GM12878 (cell line): ENCODE data around the gene IFIT2. TPM values are rescaled to one million over a fixed set of nuclear protein-coding genes. Genes with fewer than 3 reads are reported as not detected.

Experiments used
- ATAC-seq: fragments of 200-7000 bp; cut with Tn5 transposase; 3 replicates; pipeline ENCODE4 v1.9.1; 2020; ENCODE audit warnings: mild to moderate bottlenecking, moderate library complexity
- BruUV-seq: library from RNA; stranded (reverse); fragments of 400-500 nt; replicated peaks from 2 replicates; lab custom pipeline; 2021; lab: Mats Ljungman, UMichigan
- CTCF ChIA-PET: fragments of 300-600 bp; sonication (Branson Sonifier 250); formaldehyde crosslinking; extraction: SDS; loops from one replicate; lab custom pipeline; 2021; ENCODE audit warnings: inconsistent platforms; lab: Yijun Ruan, JAX
- POLR2A ChIA-PET: fragments of 350-600 bp; formaldehyde crosslinking; extraction: SDS; loops from one replicate; lab custom pipeline; 2021; ENCODE audit warnings: inconsistent platforms; lab: Charles Lee
- RAD21 ChIA-PET: fragments of 300-600 bp; sonication (Branson Sonifier 250); formaldehyde crosslinking; loops from one replicate; lab custom pipeline; 2023; ENCODE audit warnings: antibody characterized with exemption; ENCODE audit not compliant: unreplicated experiment; lab: Charles Lee
- SMC1A ChIA-PET: fragments of 300-600 bp; sonication (Branson Sonifier 250); formaldehyde crosslinking; loops from one replicate; lab custom pipeline; 2023; ENCODE audit not compliant: unreplicated experiment, uncharacterized antibody; lab: Charles Lee
- DNase-seq: peaks from one replicate; pipeline ENCODE4 v3.0.0-alpha.2; 2011; ENCODE audit warnings: low read depth, low spot score
- FAIRE-seq: peaks from 3 replicates; lab custom pipeline; 2011; peaks lifted over from hg19 to GRCh38; lab: Jason Lieb, UNC
- H2AFZ ChIP-seq: 2 replicates; pipeline ENCODE4 v1.6.0; 2011; ENCODE audit warnings: low read depth, low read length, control low read depth; ENCODE audit not compliant: control insufficient read depth
- H3K27ac ChIP-seq: 2 replicates; pipeline ENCODE4 v1.5.1; 2011; ENCODE audit warnings: control low read depth; ENCODE audit not compliant: control insufficient read depth, insufficient read depth
- H3K27me3 ChIP-seq, 2 experiments: replicated peaks in 1 of 2; 2 replicates each; pipeline versions ENCODE4 v1.6.0 to v1.6.1; 2011; ENCODE audit warnings: low read length in 1 of 2; ENCODE audit not compliant: control insufficient read depth in 2 of 2, insufficient read depth in 2 of 2
- H3K36me3 ChIP-seq, 2 experiments: 2 replicates each; pipeline ENCODE4 v1.5.1; 2011; ENCODE audit warnings: low read length in 1 of 2; ENCODE audit not compliant: control insufficient read depth in 2 of 2, insufficient read depth in 2 of 2
- H3K4me1 ChIP-seq: 2 replicates; pipeline ENCODE4 v1.6.1; 2011; ENCODE audit warnings: mild to moderate bottlenecking, low read length, moderate library complexity, mixed read lengths; ENCODE audit not compliant: control insufficient read depth, insufficient read depth
- H3K4me2 ChIP-seq: 2 replicates; pipeline ENCODE4 v1.6.0; 2011; ENCODE audit warnings: control low read depth; ENCODE audit not compliant: control insufficient read depth, insufficient read depth
- H3K4me3 ChIP-seq: fragments of 200-600 bp; sonication (generic); 2 replicates; pipeline ENCODE4 v1.5.1; 2016
- H3K79me2 ChIP-seq: 2 replicates; pipeline ENCODE4 v1.6.0; 2011; ENCODE audit warnings: low read length; ENCODE audit not compliant: control insufficient read depth, insufficient read depth
- H3K9ac ChIP-seq: 2 replicates; pipeline ENCODE4 v1.8.0; 2011; ENCODE audit warnings: low read length, control low read depth, mixed read lengths; ENCODE audit not compliant: control insufficient read depth, insufficient read depth
- H3K9me3 ChIP-seq: replicated peaks from 3 replicates; pipeline ENCODE4 v1.5.1; 2011; ENCODE audit warnings: mild to moderate bottlenecking, low read length; ENCODE audit not compliant: control insufficient read depth, insufficient read depth
- H4K20me1 ChIP-seq: 2 replicates; pipeline ENCODE4 v1.6.0; 2011; ENCODE audit not compliant: control insufficient read depth, insufficient read depth
- BRCA1 ChIP-seq: IDR thresholded peaks from 2 replicates; pipeline ENCODE4 v1.6.1; 2011; ENCODE audit warnings: low read depth, low read length, improper control_type of control experiment
- CBX5 ChIP-seq: sonication (generic); IDR thresholded peaks from 2 replicates; pipeline ENCODE4 v1.6.1; 2016; ENCODE audit warnings: low read depth, moderate library complexity, mild to moderate bottlenecking, inconsistent platforms
- CEBPB ChIP-seq, 2 experiments: fragments of 150-350 bp in 1 of 2; IDR thresholded peaks; 2 replicates each; pipeline ENCODE4 v1.6.1; 2012 to 2014; ENCODE audit warnings: low read depth in 2 of 2, low read length in 2 of 2, borderline replicate concordance in 1 of 2, inconsistent platforms in 1 of 2
- EGR1 ChIP-seq, 2 experiments: IDR thresholded peaks; 1 replicate in 1 of 2; 2 replicates in 1 of 2; pipeline ENCODE4 v1.6.1; 2011 to 2012; ENCODE audit warnings: low read depth in 2 of 2, low read length in 2 of 2, borderline replicate concordance in 1 of 2, mild to moderate bottlenecking in 1 of 2, moderate library complexity in 1 of 2
- IRF5 ChIP-seq: fragments of 450-650 bp; IDR thresholded peaks from 2 replicates; pipeline ENCODE4 v1.6.1; 2017; ENCODE audit warnings: borderline replicate concordance
- NKRF ChIP-seq: fragments of 450-650 bp; conservative IDR thresholded peaks from 2 replicates; pipeline ENCODE4 v1.6.1; 2017; ENCODE audit warnings: mild to moderate bottlenecking, moderate library complexity
- NR2C2 ChIP-seq: IDR thresholded peaks from 2 replicates; pipeline ENCODE4 v1.6.1; 2011; ENCODE audit warnings: borderline replicate concordance, low read depth; ENCODE audit not compliant: control insufficient read depth, insufficient read length
- SMAD1 ChIP-seq: fragments of 450-650 bp; IDR thresholded peaks from 2 replicates; pipeline ENCODE4 v1.6.1; 2018; ENCODE audit warnings: mild to moderate bottlenecking, low read depth; ENCODE audit not compliant: partially characterized antibody
- SMC3 ChIP-seq: IDR thresholded peaks from 2 replicates; pipeline ENCODE4 v1.6.1; 2011; ENCODE audit warnings: low read length, improper control_type of control experiment, borderline replicate concordance
- SREBF1 ChIP-seq: IDR thresholded peaks from 2 replicates; pipeline ENCODE4 v1.6.1; 2012; ENCODE audit warnings: mild to moderate bottlenecking, low read length
- SUZ12 ChIP-seq: fragments of 200-600 bp; sonication (generic); IDR thresholded peaks from one replicate; pipeline ENCODE4 v1.6.1; 2018; ENCODE audit warnings: antibody characterized with exemption, mild to moderate bottlenecking; ENCODE audit not compliant: unreplicated experiment
- TCF3 ChIP-seq: IDR thresholded peaks from 2 replicates; pipeline ENCODE4 v1.6.1; 2012; ENCODE audit warnings: low read depth, mild to moderate bottlenecking, low read length, borderline replicate concordance; ENCODE audit not compliant: insufficient read depth
- WGBS: methylation state at CpG from one replicate; pipeline ENCODE4 v1.1.6; 2016; ENCODE audit warnings: low lambda C conversion rate; ENCODE audit not compliant: insufficient replicate concordance, insufficient coverage; ENCODE audit errors: missing lambda C conversion rate; 5-methylcytosine and 5-hydroxymethylcytosine counted together
- in situ Hi-C: fragments of 300-500 bp; cut with MboI; formaldehyde crosslinking; loops from 9 replicates; pipeline ENCODE4 v1.14.3; 2018; ENCODE audit warnings: mixed read lengths
- intact Hi-C: fragments of 100-400 bp; cut with micrococcal nuclease; formaldehyde crosslinking; loops from one replicate; pipeline ENCODE4 v1.14.2; 2022; ENCODE audit not compliant: unreplicated experiment
- polyA plus RNA-seq, 11 experiments: library from polyadenylated mRNA; depleted of rRNA in 4 of 11; unstranded in 6 of 11; stranded (reverse) in 5 of 11; fragments of >200 nt; fragmentation: Nextera tagmentation in 4 of 11; fragmentation: Illumina TruSeq in 1 of 11; extraction: Ambion mirVana in 4 of 11; extraction: Trizol in 1 of 11; gene quantifications; 1 replicate in 1 of 11; 2 replicates in 10 of 11; pipeline versions ENCODE4 v1.2.1 to v1.2.3, GENCODE V29; 2011 to 2016; ENCODE audit warnings: inconsistent platforms in 2 of 11, missing spikeins in 2 of 11, low read depth in 1 of 11
- total RNA-seq, 4 experiments: library from RNA; depleted of rRNA in 3 of 4; stranded (reverse); fragments of >200 nt in 3 of 4; fragmentation: Illumina TruSeq in 1 of 4; extraction: Trizol in 1 of 4; gene quantifications; 2 replicates each; pipeline versions ENCODE4 v1.2.1 to v1.2.3, GENCODE V29; 2013 to 2021

IFIT2 gene
- total and polyA plus RNA-seq, 10 of the 15 experiments (the other 5 are each of a cell fraction or from before 2014, with no cell fraction given): 5.2 to 14.8 (median 9.7) TPM

- Histone ChIP-seq H3K4me2 (no peak overlapping the region), H3K36me3 (0 out of 4 replicates have a peak, but pooled peaks cover 0 to 2% of the 10 kb centered on the region in 2 experiments), H3K79me2 (peaks cover 23% of the 10 kb centered on the region), H3K4me1 (no peaks in the 10 kb centered on the region; the same call in 1 of the 2 replicates), H3K9me3 (no peaks in the 10 kb centered on the region), H2AFZ (no peak overlapping the region), H3K27me3 (no peaks in the 10 kb centered on the region), H3K9ac (no peak overlapping the region), H3K27ac (no peak overlapping the region), H3K4me3 (no peak overlapping the region), H4K20me1 (no peaks in the 10 kb centered on the region)
- BruUV-seq: TSS peak; percentile 6
- no peak for FAIRE-seq
- CTCF ChIA-PET: interaction anchor here (1.0 to 4.8 kb wide), 3 partner anchors 12 to 66 kb away, joined by 3 to 25 read pairs (median 5); no protein-coding TSS in a partner anchor
- in situ Hi-C loops: no loop called here
- RAD21 ChIA-PET: interaction anchor here (6.5 kb wide), 1 partner anchor 62 kb away, joined by 68 read pairs; no protein-coding TSS in a partner anchor
- no peak for ATAC-seq
- POLR2A ChIA-PET: no interaction called here
- SMC1A ChIA-PET: interaction anchor here (0.7 to 9.1 kb wide), 3 partner anchors 46 to 641 kb away, joined by 3 to 98 read pairs (median 4); no protein-coding TSS in a partner anchor
- intact Hi-C loops: no loop called here
- no peak for DNase-seq
- WGBS: 98% methylated on average over 13 of the region's 13 CpGs
- TF ChIP-seq SUZ12 (no peak), BRCA1 (no peak)
Measured at GRCh38 chr10:89306434-89307268, 4.8 kb downstream of the IFIT2 start.

- intact Hi-C loops (no loop called here), in situ Hi-C loops (no loop called here)
- no TSS peak for BruUV-seq
- Histone ChIP-seq H3K79me2 (peaks cover 19% of the 10 kb centered on the region), H3K9me3 (no peaks in the 10 kb centered on the region), H4K20me1 (no peaks in the 10 kb centered on the region), H3K9ac (no peak overlapping the region), H2AFZ (no peak overlapping the region), H3K36me3 (0 out of 4 replicates have a peak, but pooled peaks cover 0 to 2% of the 10 kb centered on the region in 2 experiments), H3K27ac (no peak overlapping the region), H3K4me1 (no peaks in the 10 kb centered on the region; the same call in 1 of the 2 replicates), H3K4me2 (no peak overlapping the region), H3K27me3 (no peaks in the 10 kb centered on the region), H3K4me3 (no peak overlapping the region)
- ChIA-PET SMC1A (interaction anchor here (0.7 to 9.1 kb wide), 3 partner anchors 37 to 61 kb away, joined by 3 to 98 read pairs (median 3); no protein-coding TSS in a partner anchor), POLR2A (no interaction called here), CTCF (interaction anchor here (1.0 to 4.8 kb wide), 2 partner anchors 12 to 61 kb away, joined by 5 to 25 read pairs; no protein-coding TSS in a partner anchor), RAD21 (no interaction called here)
- no peak for ATAC-seq
- FAIRE-seq: no peak
- DNase-seq: no peak
- TF ChIP-seq IRF5 (no peak), EGR1 (IDR thresholded peaks at IDR 0.05; ENCODE audit: borderline replicate concordance in 1 of 2, low read depth in 2 of 2, low read length in 2 of 2) (no peak), SMAD1 (no peak), NR2C2 (no peak), TCF3 (no peak), CEBPB (IDR thresholded peaks at IDR 0.05; ENCODE audit: borderline replicate concordance in 1 of 2, low read depth in 2 of 2, low read length in 2 of 2) (no peak), NKRF (no peak), BRCA1 (no peak), SMC3 (no peak), CBX5 (no peak), SREBF1 (no peak)
Measured at GRCh38 chr10:89307269-89307577, 5.4 kb downstream of the IFIT2 start.
